GM23248 (cell line): Measurements from ENCODE around the gene PSD4. TPM values are rescaled to one million over a fixed set of nuclear protein-coding genes. Genes with fewer than 3 reads are reported as not detected.

Experiments
- DNase-seq: peaks from one replicate; pipeline ENCODE4 v3.0.0-alpha.2; 2015
- H2AFZ ChIP-seq: fragments of 200-600 bp; sonication (generic); 2 replicates; pipeline ENCODE4 v1.6.1; 2016; ENCODE audit warnings: antibody characterized with exemption
- H3F3A ChIP-seq: fragments of 200-600 bp; sonication (generic); 2 replicates; pipeline ENCODE4 v1.6.1; 2016; ENCODE audit warnings: mild to moderate bottlenecking, antibody characterized with exemption, mixed run types; ENCODE audit not compliant: insufficient read depth
- H3K27ac ChIP-seq: fragments of 200-600 bp; sonication (generic); 2 replicates; pipeline ENCODE4 v1.5.1; 2016; ENCODE audit warnings: mild to moderate bottlenecking
- H3K27me3 ChIP-seq: fragments of 200-600 bp; sonication (generic); replicated peaks from 2 replicates; pipeline ENCODE4 v1.6.1; 2016; ENCODE audit warnings: mild to moderate bottlenecking; ENCODE audit not compliant: insufficient read depth
- H3K36me3 ChIP-seq: fragments of 200-600 bp; sonication (generic); 2 replicates; pipeline ENCODE4 v1.6.1; 2016; ENCODE audit warnings: low read depth, mild to moderate bottlenecking
- H3K4me1 ChIP-seq: fragments of 200-600 bp; sonication (generic); 2 replicates; pipeline ENCODE4 v1.6.1; 2016; ENCODE audit warnings: mild to moderate bottlenecking; ENCODE audit not compliant: insufficient read depth
- H3K4me2 ChIP-seq: fragments of 200-600 bp; sonication (generic); one replicate; pipeline ENCODE4 v1.6.1; 2016; ENCODE audit warnings: mild to moderate bottlenecking; ENCODE audit not compliant: unreplicated experiment
- H3K4me3 ChIP-seq: fragments of 200-600 bp; sonication (generic); 2 replicates; pipeline ENCODE4 v1.5.1; 2016; ENCODE audit warnings: mild to moderate bottlenecking
- H3K79me2 ChIP-seq: fragments of 200-600 bp; sonication (generic); 2 replicates; pipeline ENCODE4 v1.6.1; 2016; ENCODE audit warnings: mild to moderate bottlenecking; ENCODE audit not compliant: insufficient read depth
- H3K9ac ChIP-seq: fragments of 200-600 bp; sonication (generic); 2 replicates; pipeline ENCODE4 v1.6.1; 2016; ENCODE audit warnings: mild to moderate bottlenecking
- H3K9me2 ChIP-seq: fragments of 200-600 bp; sonication (generic); 2 replicates; pipeline ENCODE4 v1.6.1; 2016; ENCODE audit warnings: mixed run types, mild to moderate bottlenecking, moderate library complexity; ENCODE audit not compliant: insufficient read depth
- H3K9me3 ChIP-seq: fragments of 200-600 bp; sonication (generic); one replicate; pipeline ENCODE4 v1.6.1; 2017; ENCODE audit warnings: low read depth
- H4K20me1 ChIP-seq: fragments of 200-600 bp; sonication (generic); 2 replicates; pipeline ENCODE4 v1.6.0; 2016; ENCODE audit not compliant: insufficient read depth
- EZH2 ChIP-seq: fragments of 200-600 bp; sonication (generic); IDR thresholded peaks from 2 replicates; pipeline ENCODE4 v1.6.1; 2018; ENCODE audit warnings: antibody characterized with exemption, mild to moderate bottlenecking; ENCODE audit not compliant: insufficient read depth, poor library complexity, severe bottlenecking
- EZH2phosphoT487 ChIP-seq: fragments of 200-600 bp; sonication (generic); IDR thresholded peaks from 2 replicates; pipeline ENCODE4 v1.6.1; 2018; ENCODE audit warnings: antibody characterized with exemption, moderate library complexity, mild to moderate bottlenecking, low read depth; ENCODE audit not compliant: insufficient read depth
- WGBS, 2 experiments: methylation state at CpG; one replicate each; pipeline ENCODE4 v1.1.6; 2015 to 2017; ENCODE audit warnings: low lambda C conversion rate in 2 of 2, low coverage in 1 of 2; ENCODE audit errors: missing lambda C conversion rate in 2 of 2; 5-methylcytosine and 5-hydroxymethylcytosine counted together
- in situ Hi-C: fragments of 300-500 bp; cut with MboI; formaldehyde crosslinking; loops from 2 replicates; pipeline ENCODE4 v1.15.0; 2020
- polyA plus RNA-seq: library from polyadenylated mRNA; unstranded; fragments of >200 nt; fragmentation: Nextera tagmentation; extraction: Ambion mirVana; gene quantifications from 2 replicates; pipeline ENCODE4 v1.2.1, GENCODE V29; 2016
- total RNA-seq: library from RNA; depleted of rRNA; stranded (reverse); fragments of >200 nt; shearing (Covaris generic); gene quantifications from 2 replicates; pipeline ENCODE4 v1.2.3, GENCODE V29; 2014

Gene PSD4
- total and polyA plus RNA-seq, 2 experiments from 2014 or later = 1.1 to 6.1 TPM

- H4K20me1 ChIP-seq = no peaks in the 10 kb centered on the region
- 0 out of 2 replicates have a peak, but pooled peaks cover 11% of the 10 kb centered on the region for H3F3A ChIP-seq
- no peaks in the 10 kb centered on the region for H3K27me3 ChIP-seq
- no peaks in the 10 kb centered on the region for H3K9me2 ChIP-seq
- no peaks in the 10 kb centered on the region for H3K36me3 ChIP-seq
- no peak for TF ChIP-seq EZH2phosphoT487
- TF ChIP-seq EZH2 = no peak
- H3K9me3 ChIP-seq = no peaks in the 10 kb centered on the region
- 97 to 99% methylated on average over 5 of the region's 5 CpGs for WGBS, 2 experiments
- H3K4me2 ChIP-seq = no peak overlapping the region
- in situ Hi-C loops = no loop called here
- no peak for DNase-seq
- no peak overlapping the region for H3K9ac ChIP-seq
- H3K79me2 ChIP-seq = no peaks in the 10 kb centered on the region
- peaks cover 9% of the 10 kb centered on the region for H3K4me1 ChIP-seq
- no peak overlapping the region for H2AFZ ChIP-seq
- H3K27ac ChIP-seq = no peak overlapping the region
- no peak overlapping the region for H3K4me3 ChIP-seq
These were observed 12.8 kb upstream of the PSD4 start for GRCh38 chr2:113160962-113161361.

- Histone ChIP-seq H3K9me2 (no peaks in the 10 kb centered on the region), H3K27me3 (no peaks in the 10 kb centered on the region), H3K9ac (no peak overlapping the region), H2AFZ (no peak overlapping the region), H3K27ac (no peak overlapping the region), H3F3A (0 out of 2 replicates have a peak, but pooled peaks cover 5% of the 10 kb centered on the region), H3K36me3 (no peaks in the 10 kb centered on the region), H3K4me2 (no peak overlapping the region), H3K79me2 (no peaks in the 10 kb centered on the region), H3K4me3 (no peak overlapping the region), H4K20me1 (no peaks in the 10 kb centered on the region), H3K9me3 (no peaks in the 10 kb centered on the region), H3K4me1 (peaks cover 9% of the 10 kb centered on the region)
- TF ChIP-seq EZH2 (no peak), EZH2phosphoT487 (no peak)
- no peak for DNase-seq
- in situ Hi-C loops = no loop called here
- WGBS, 2 experiments = 92% methylated on average over 8 to 10 of the region's 10 CpGs
These were observed 11.6 kb upstream of the PSD4 start for GRCh38 chr2:113162173-113162572.

DNA sequence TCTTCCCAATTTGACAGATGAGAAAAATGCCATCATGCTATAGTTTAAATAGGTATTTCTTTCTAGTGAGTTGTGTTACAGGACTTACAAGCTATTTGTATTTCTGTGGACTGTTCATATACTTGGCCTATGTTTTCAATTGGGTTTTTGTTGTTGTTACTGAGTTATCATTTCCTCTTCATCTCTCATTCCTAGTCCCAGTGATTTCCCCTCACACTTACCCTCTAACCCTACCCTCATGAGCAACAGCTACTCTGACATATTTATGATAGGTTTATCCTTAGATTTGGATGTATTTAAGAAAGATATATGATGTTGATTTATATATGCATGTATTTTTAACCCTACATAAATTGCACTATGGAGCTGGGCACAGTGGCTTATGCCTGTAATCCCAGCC, 10.9 kb upstream of the PSD4 start:
- H3K9me3 ChIP-seq = no peaks in the 10 kb centered on the region
- no peak for DNase-seq
- no peak overlapping the region for H2AFZ ChIP-seq
- H3K4me1 ChIP-seq = peaks cover 9% of the 10 kb centered on the region
- H3K9ac ChIP-seq = no peak overlapping the region
- no peaks in the 10 kb centered on the region for H3K79me2 ChIP-seq
- H3K27ac ChIP-seq = no peak overlapping the region
- no peaks in the 10 kb centered on the region for H3K27me3 ChIP-seq
- H3K36me3 ChIP-seq = no peaks in the 10 kb centered on the region
- in situ Hi-C loops = no loop called here
- no peak overlapping the region for H3K4me3 ChIP-seq
- H3F3A ChIP-seq = 0 out of 2 replicates have a peak, but pooled peaks cover 4% of the 10 kb centered on the region
- no peaks in the 10 kb centered on the region for H4K20me1 ChIP-seq
- no peak overlapping the region for H3K4me2 ChIP-seq
- no peaks in the 10 kb centered on the region for H3K9me2 ChIP-seq
- no peak for TF ChIP-seq EZH2phosphoT487
- no peak for TF ChIP-seq EZH2

GRCh38 chr2:113164215-113164929, 9.4 kb upstream of the PSD4 start:
- WGBS, 2 experiments = 78 to 82% methylated on average over 11 of the region's 11 CpGs
- H3K79me2 ChIP-seq = no peaks in the 10 kb centered on the region
- TF ChIP-seq EZH2phosphoT487 (no peak), EZH2 (no peak)

More at GRCh38 chr2:113164215-113164929, 9.4 kb upstream of the PSD4 start:
- in situ Hi-C loops = no loop called here
- H3K4me1 ChIP-seq = no peaks in the 10 kb centered on the region
- no peak for DNase-seq
- H2AFZ ChIP-seq = no peak overlapping the region
- H3K9me2 ChIP-seq = no peaks in the 10 kb centered on the region
- H3K27ac ChIP-seq = no peak overlapping the region
- no peaks in the 10 kb centered on the region for H4K20me1 ChIP-seq
- no peaks in the 10 kb centered on the region for H3K9me3 ChIP-seq
- H3K9ac ChIP-seq = no peak overlapping the region
- H3K4me2 ChIP-seq = no peak overlapping the region
- H3K36me3 ChIP-seq = no peaks in the 10 kb centered on the region
- H3F3A ChIP-seq = no peaks in the 10 kb centered on the region
- no peaks in the 10 kb centered on the region for H3K27me3 ChIP-seq
- H3K4me3 ChIP-seq = no peak overlapping the region
